GM19043 (cell line): Measurements from ENCODE around the gene HOXD4.

Experiments used
- ATAC-seq: cut with Tn5 transposase; IDR thresholded peaks from one replicate; pipeline ENCODE4 v1.9.1; 2021; ENCODE audit warnings: low read depth; ENCODE audit not compliant: unreplicated experiment

Gene HOXD4

GRCh38 chr2:176151442-176152287 lies at the start of gene HOXD4:
Gene HOXD4 (plus strand): TSS chr2:176151550. CDS start chr2:176151634, 84 bp downstream.
- ATAC-seq = no peak

- no peak for ATAC-seq
Measured at GRCh38 chr2:176101842-176102241, 49.5 kb upstream of the HOXD4 start.

DNA sequence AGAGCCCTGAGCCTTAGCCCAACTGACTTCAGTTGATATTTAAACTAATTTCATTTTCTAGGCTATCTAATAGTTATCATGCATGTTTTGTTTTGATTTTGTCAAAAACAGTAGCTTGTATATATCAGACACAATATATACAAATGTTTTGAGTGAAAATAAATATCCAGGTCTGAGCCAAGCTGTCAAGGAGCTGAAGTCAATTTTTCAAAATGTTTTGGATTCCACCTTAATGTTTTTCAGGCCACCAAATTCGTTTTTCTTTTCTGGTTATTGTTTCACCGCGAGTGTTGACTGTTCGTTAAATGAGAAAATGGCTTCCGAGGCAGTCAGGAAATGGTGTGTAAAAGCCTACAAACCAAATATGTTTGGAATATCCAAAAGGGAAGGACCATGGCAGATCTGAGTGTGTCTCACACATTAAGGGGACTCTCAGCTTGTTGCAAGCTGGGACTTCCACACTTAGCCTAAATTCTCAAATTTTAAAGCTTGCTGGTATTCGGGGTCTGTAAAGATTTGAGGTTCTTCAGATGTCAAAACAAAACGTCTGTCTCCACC lies 49.0 kb upstream of the HOXD4 start:
- ATAC-seq = no peak

DNA sequence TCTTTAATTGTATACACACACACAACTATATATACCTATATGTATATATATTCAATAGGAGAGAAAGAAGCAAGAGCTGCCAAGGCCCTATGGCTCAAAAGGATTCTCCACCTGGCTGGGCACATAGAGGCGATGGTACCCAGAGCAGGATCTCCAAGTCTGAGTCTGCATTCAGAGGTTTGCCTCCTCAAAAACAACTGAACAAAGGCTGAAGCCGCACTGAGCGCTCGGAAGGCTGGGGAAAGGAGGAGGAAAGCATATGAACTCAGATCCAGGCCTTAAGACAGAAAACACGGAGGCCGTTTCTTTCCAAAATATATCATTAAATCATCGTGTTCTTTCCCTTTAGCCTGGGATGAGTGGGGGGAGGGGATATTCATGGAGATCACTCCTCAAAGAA lies 48.2 kb upstream of the HOXD4 start:
- no peak for ATAC-seq

DNA sequence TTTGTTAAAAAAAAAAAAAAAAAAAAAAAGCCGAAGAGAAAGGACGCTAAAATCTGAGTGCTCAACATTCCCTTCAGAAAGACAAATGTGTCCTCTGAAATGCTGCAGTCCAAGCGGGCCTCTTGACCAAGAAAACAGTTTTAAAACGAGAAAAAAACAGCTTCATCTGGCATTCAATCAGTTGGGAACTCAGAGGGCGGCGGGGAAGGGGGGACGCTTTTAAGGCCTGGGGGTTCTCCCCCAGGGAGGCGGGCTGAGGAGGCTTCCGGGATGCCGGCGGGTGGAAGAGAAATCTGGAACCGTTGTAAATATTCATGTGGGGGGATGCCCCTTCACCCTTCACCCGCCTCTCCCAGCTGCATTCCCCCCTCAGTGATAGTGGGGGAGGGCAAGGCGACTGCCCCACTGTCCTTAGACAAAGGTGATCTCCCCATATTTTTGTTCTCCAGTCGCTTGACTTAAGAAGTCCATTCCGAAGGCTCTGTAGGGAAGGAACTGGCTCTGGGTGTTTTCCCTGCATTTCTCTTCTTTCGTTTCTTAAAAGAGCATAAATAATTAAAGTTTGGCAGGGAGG lies 47.5 kb upstream of the HOXD4 start:
- ATAC-seq = no peak

GRCh38 chr2:176104316-176105077 lies 46.9 kb upstream of the HOXD4 start:
- no peak for ATAC-seq

GRCh38 chr2:176105078-176105729 lies 46.1 kb upstream of the HOXD4 start:
- no peak for ATAC-seq

DNA sequence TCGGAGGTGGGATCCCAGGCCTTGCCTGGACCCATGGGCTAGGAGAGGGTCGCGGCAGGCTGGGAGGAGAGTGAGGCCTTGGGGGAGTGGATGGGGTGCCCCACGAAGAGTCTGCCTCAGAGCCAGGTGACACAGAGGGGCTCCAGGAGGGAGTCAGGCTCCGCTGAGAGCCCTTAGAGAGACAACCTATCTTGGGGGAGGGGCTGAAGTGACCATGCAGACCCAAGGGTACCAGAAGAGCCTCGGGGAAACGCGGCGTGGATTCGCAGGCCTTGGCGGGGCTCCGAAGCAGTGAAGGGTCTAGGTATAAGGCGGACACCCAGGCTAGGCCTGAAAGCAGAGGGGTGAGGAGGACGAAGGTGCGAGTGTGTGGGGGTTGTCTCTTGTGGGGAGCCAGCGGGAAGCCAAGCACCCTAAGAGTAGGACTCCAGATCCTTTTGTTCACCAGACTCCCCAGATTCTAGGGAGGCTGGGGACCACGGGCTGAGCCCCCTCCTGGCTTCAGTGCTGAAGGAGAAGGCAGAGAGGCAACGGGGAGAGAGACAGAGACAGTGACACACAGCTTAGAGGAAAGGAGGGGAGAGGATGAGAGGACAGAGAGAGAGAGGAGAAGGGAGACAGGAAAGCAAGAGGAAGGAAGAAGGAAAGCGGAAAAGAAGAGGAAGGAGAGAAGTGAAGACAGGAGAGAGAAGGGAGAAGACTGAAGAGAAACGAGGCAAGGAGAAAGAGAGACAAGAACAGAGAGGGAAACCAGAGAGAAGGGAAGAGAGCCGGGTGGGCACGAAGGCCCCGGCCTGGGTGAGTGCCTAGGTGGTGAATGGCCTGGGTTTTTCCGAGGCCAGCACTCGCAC lies 45.4 kb upstream of the HOXD4 start:
- no peak for ATAC-seq

- ATAC-seq = no peak
Measured at GRCh38 chr2:176106581-176107539, 44.5 kb upstream of the HOXD4 start, which contains the start of gene HOXD11. Gene HOXD11 (plus strand): TSS chr2:176107280. CDS start chr2:176107356, 76 bp downstream.

GRCh38 chr2:176107731-176108181 lies 43.6 kb upstream of the HOXD4 start:
- no peak for ATAC-seq

DNA sequence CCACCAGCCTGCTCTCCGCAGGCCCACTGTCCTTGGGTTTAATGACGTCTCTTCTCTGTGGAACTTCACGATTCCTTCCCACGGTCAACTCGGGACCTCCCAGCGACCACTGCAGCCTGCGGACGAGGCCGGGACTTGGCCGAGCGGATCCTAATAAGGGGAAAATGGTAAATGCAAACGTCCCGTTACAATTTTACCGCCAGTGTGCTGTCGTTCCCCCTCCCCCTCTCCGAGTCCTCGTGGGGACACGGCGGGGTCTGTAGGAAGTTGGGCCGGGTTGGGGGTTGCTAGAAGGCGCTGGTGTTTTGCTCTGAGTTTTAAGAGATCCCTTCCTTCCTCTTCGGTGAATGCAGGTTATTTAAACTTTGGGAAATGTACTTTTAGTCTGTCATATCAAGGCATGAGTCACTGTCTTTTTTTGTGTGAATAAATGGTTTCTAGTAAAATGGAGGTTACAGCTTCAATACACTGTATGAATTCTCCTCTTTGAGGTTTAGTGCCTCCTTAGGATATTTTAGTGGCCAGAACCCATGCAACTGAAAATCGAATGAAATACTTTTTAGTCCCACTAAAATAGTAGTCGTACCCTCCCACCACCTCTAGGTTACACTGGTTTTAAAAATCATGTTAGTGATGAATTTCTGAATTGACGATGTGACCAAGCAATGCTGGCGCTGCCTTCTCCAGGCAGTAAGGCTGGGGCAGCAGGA lies 42.0 kb upstream of the HOXD4 start:
- no peak for ATAC-seq

DNA sequence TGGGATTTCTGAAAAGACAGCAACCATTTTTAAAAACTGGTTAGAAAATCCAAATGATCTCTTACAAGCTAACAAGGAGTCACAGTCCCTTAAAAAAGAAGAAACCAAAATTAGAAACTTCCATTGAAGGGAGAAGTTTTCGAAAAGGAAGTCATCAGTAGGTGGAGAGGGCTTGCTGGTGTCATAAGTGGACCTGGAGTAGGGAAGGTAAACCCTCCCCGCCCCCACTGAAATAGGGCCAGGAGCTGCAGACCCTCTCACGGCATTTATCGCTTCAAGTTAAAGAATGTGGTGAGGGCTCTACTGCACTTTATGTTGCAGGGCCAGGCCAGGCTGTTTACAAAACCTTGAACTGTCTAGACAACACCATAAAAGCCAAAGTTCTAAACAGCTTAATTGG lies 41.4 kb upstream of the HOXD4 start:
- no peak for ATAC-seq

DNA sequence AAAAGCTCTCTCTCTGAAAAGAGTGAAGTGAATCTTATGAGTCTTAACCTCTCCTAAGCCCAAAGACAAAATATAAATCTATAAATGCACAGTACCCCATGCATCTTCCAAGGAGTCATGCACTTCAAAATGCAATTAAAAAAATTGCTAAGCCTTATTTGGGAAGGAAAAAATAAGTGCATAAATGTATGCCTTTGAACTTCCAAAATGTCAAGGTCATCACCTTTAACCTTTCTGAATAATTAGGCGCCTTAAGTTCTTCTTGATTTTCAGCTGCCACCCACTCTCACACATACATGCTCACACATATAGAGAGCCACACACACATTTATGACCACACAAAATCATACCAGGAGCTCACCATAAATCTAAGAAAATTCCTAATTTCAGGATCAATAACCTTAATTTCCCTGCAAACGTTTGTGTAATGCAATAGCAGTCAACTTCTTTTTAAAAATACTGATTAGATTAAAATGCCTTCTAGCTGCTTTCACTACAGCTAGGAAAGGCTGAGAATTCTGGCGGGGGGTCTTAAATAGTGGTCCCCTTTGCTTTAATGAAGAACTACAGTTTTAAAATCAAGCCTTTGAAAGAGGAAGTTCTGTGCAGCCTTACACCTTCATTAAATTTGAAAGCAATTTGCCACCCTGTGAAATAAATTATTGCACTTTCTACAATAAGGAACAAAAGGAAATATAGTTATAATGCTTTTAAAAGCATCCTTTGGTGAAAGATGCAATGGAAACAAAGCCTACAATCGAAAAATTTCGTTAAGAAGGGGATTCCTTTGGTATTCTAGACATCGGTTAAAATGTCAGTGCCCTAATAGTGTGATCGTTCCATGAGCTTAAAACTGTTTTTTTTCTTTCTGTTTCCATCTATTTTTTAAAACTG lies 40.7 kb upstream of the HOXD4 start:
- ATAC-seq = no peak

DNA sequence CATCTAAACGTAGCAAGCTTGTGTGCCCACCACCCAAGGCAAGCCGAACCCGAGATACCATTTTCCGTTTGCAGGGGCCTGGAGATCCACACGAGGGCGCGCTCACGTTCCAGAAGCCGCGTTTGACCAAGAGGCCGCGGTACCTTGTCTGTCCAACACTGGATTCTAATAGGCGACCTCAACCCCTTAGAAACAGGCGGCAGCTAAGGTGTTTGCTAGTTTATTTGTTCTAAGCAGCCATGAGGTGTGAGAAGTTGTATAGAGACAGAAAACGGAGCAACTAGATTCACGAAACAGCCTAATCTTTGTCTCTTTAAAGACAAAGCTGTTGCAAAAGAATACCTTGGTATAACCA lies 40.1 kb upstream of the HOXD4 start:
- ATAC-seq = no peak

GRCh38 chr2:176111846-176112374 lies 39.4 kb upstream of the HOXD4 start:
- ATAC-seq = no peak

DNA sequence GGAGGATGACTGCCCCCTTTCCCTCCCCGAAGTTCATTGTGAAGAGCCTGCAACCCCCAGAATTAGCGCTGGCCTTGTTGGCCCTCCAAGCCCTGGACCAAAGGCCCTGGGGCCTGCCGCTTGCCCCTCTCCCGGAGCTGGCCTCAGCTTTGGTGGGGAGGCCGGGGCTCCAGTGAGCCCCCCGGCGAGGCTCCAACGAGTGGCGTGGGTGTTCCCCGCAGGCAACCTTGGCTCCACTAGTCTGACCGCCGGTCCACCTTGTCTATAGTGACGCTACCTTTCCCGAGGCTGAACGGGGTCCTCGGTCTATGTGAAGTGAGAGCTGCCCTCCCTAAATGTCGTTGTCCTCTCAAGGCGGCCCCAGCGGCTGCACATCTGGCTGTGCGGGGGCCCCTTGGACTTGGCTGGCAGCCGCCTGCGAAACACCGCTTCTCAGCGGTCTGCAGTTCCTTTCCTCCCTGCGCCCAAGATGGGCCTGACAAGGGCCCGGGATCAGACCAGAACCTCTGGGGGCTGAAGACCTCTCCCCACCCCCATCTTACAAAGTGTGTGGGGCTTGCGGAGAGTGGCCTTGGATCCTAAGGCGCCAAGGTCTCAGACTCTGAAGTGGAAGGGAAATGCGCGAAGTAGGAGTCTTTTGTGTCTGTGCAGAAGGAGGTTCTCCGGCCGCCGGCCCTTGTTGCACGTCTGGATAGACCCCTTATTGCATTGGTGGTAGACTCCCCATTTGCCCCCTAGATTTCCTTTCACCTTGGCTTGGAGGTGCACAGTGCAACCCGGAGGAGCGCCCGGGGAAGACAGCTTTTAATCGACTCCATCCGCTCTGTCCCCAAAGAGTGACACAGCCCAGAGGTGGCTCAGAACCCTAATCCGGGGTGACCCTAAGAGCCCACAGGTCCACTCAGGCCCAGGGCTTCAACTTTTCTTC lies 38.7 kb upstream of the HOXD4 start:
- no peak for ATAC-seq
